Testis (tissue), 3 donors: ENCODE measurements around the gene GCC2. TPM values are rescaled to one million over a fixed set of nuclear protein-coding genes. Genes with fewer than 3 reads are reported as not detected.
"Not testable (repeated sequence)": the region's sequence is repeated elsewhere in the genome, so short reads cannot be mapped to it uniquely, and the experiment has no call there.

Experiments used
- DNase-seq: peaks from one replicate; pipeline ENCODE4 v3.0.0-alpha.2; 2019
- H3K27ac ChIP-seq, 2 donors: fragments of 200-600 bp; sonication (generic); one replicate each; pipeline ENCODE4 v1.5.1; 2019
- H3K27me3 ChIP-seq: fragments of 200-600 bp; sonication (generic); one replicate; pipeline ENCODE4 v1.5.1; 2019
- H3K36me3 ChIP-seq: fragments of 200-600 bp; sonication (generic); one replicate; pipeline ENCODE4 v1.5.1; 2017; ENCODE audit warnings: low read depth; ENCODE audit errors: missing control alignments
- H3K4me1 ChIP-seq: fragments of 200-600 bp; sonication (generic); one replicate; pipeline ENCODE4 v1.5.1; 2019
- H3K4me3 ChIP-seq, 2 donors: fragments of 200-600 bp; sonication (generic); one replicate each; pipeline ENCODE4 v1.5.1; 2017 to 2019
- H3K9me3 ChIP-seq: fragments of 200-600 bp; sonication (generic); one replicate; pipeline ENCODE4 v1.5.1; 2017
- POLR2A ChIP-seq: fragments of 450-650 bp; IDR thresholded peaks from one replicate; pipeline ENCODE4 v1.6.1; 2017; ENCODE audit warnings: antibody characterized with exemption, mild to moderate bottlenecking, moderate library complexity
- WGBS, 2 donors: methylation state at CpG; one replicate each; pipeline ENCODE4 v1.1.5; 2018; 5-methylcytosine and 5-hydroxymethylcytosine counted together
- intact Hi-C: fragments of 100-400 bp; cut with DNase I; formaldehyde crosslinking; loops from one replicate; pipeline ENCODE4 v1.15.1; 2023; ENCODE audit warnings: low total_unique reads
- polyA plus RNA-seq: library from polyadenylated mRNA; stranded (reverse); fragments of 350-450 nt; fragmentation: Illumina TruSeq; extraction: RNeasy Lipid Tissue Mini Kit (QIAGEN cat#74804); gene quantifications from one replicate; pipeline ENCODE4 v1.2.3, GENCODE V29; 2014; ENCODE audit warnings: low read depth, low replicate concordance; ENCODE audit not compliant: insufficient read depth
- total RNA-seq, 2 donors: library from RNA; depleted of rRNA; stranded (reverse); fragments of >200 nt; gene quantifications; one replicate each; pipeline ENCODE4 v1.2.3, GENCODE V29; 2016
- TF ChIP-seq, protein P1 (sequence below), 3 experiments: fragments of 450-650 bp in 2 of 3; fragments of 200-600 bp in 1 of 3; sonication (generic) in 1 of 3; IDR thresholded peaks; one replicate each; pipeline ENCODE4 v1.5.1; 2016 to 2019; ENCODE audit warnings: antibody characterized with exemption in 3 of 3, mild to moderate bottlenecking in 2 of 3, moderate library complexity in 1 of 3

Gene GCC2
- total and polyA plus RNA-seq, 3 donors from 2014 or later, result 5.8 to 59.6 (median 42.2) TPM

DNA sequence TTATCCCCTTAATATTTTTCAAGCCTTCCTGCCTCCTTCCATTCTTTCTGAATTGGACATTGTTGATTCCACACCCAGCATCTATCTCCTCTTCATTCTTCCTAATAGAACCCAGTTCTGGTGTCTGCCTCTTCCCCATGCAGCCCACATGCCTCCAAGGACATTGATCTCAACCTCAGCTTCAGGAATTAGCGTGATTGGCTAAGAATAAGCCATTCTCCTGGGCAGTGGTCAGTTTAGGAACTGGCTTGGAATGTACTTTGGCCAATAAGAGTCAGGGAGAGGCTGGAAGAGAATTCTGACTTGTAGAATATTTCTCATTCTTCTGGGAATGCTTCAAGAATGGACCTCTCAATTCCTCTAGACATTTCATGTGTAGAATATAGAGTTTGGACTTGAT is 25.9 kb upstream of the GCC2 start:
- no peaks in the 10 kb centered on the region for H3K27me3 ChIP-seq

DNA sequence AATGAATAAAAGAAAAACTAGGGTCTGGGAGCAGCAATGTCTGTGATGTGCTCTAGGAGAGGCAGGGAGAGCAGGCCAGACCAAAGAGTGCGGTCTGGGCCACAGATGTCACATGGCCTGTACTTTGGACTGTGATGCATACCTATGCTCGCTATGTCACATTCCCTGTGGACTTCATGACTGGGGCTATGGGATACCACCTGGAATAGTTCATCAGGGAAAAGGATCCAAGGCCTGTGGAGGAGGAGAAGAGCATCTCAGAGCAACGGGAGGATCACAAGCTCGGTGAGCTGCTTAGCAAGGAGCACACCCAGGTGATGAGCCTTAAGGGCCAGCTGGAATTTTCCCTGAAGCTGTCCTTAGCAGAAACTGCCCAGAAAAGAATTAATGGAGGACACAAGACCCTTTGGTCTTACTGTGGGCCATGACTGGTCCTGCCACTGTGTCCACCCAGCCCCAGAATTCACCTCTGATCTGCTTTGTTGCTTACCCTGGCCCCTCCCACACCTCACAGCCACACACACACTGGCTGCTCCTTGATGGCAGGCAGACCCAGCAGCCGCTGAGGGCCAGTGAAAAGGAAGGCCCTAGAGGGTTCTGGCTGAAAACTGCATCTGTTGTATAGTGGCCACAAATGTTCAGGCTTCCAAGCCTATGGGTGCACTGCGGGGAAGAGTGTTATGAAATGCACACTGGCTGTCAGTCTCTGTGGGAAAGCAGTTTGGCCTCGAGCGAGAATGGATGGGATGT is 25.3 kb upstream of the GCC2 start:
- Histone ChIP-seq H3K36me3 (no peaks in the 10 kb centered on the region), H3K27me3 (no peaks in the 10 kb centered on the region), H3K4me1 (no peaks in the 10 kb centered on the region), H3K4me3 (no peak overlapping the region), H3K9me3 (no peaks in the 10 kb centered on the region), H3K27ac (no peak overlapping the region)
- intact Hi-C loops, result no loop called here
- 79 to 86% methylated on average over 6 to 8 of the region's 8 CpGs for WGBS, 2 donors
- TF ChIP-seq POLR2A, result no peak
- TF ChIP-seq, protein P1, sequence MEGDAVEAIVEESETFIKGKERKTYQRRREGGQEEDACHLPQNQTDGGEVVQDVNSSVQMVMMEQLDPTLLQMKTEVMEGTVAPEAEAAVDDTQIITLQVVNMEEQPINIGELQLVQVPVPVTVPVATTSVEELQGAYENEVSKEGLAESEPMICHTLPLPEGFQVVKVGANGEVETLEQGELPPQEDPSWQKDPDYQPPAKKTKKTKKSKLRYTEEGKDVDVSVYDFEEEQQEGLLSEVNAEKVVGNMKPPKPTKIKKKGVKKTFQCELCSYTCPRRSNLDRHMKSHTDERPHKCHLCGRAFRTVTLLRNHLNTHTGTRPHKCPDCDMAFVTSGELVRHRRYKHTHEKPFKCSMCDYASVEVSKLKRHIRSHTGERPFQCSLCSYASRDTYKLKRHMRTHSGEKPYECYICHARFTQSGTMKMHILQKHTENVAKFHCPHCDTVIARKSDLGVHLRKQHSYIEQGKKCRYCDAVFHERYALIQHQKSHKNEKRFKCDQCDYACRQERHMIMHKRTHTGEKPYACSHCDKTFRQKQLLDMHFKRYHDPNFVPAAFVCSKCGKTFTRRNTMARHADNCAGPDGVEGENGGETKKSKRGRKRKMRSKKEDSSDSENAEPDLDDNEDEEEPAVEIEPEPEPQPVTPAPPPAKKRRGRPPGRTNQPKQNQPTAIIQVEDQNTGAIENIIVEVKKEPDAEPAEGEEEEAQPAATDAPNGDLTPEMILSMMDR (IDR thresholded peaks at IDR 0.05), result no peak
- no peak for DNase-seq

More for the DNA sequence above, 25.9 kb upstream of the GCC2 start:
- Histone ChIP-seq H3K27ac (no peak overlapping the region), H3K36me3 (no peaks in the 10 kb centered on the region), H3K4me1 (no peaks in the 10 kb centered on the region), H3K9me3 (no peaks in the 10 kb centered on the region), H3K4me3 (no peak overlapping the region)
- no peak for DNase-seq
- TF ChIP-seq POLR2A, result no peak
- TF ChIP-seq, protein P1 (IDR thresholded peaks at IDR 0.05), result no peak
- intact Hi-C loops, result no loop called here
- 91 to 100% methylated on average over 1 of the region's 1 CpG for WGBS, 2 donors

DNA sequence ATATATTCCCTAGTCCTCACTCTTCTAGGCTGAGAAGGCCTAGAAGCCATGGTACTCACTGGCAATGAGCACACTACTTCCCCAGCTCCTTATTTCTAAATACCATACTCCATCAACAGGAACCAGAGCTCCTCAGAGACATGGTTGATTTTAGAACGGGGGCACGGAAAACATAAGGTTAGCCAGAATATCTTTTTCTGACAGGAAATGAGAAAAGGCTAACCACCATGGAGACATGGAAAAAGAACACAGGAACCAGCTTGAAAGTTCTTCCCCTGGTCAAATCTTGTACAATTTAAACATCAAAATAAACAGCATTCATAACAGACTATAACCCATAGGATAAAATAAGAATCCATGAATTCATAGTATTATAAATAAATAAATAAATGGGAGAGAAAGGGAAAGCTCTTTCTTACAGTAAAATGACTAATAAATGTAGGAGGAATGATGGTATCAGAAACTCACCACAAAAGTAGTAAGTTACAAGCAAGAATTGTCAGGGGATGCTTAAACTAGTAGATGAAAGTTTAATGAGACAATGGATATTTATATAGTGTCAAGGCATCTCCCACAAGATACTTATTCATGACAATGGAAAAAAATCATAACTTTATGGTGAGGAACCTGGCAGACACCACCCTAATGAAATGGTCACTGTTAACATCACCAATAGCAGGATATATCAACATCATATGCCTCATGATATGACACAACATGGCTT is 20.6 kb upstream of the GCC2 start:
- Histone ChIP-seq H3K9me3 (no peaks in the 10 kb centered on the region), H3K4me1 (no peaks in the 10 kb centered on the region), H3K4me3 (no peak overlapping the region), H3K27me3 (no peaks in the 10 kb centered on the region), H3K27ac (no peak overlapping the region), H3K36me3 (no peaks in the 10 kb centered on the region)
- WGBS, 2 donors, result 75 to 86% methylated on average over 2 of the region's 2 CpGs
- intact Hi-C loops, result no loop called here
- DNase-seq, result no peak
- TF ChIP-seq, protein P1 (IDR thresholded peaks at IDR 0.05), result no peak

DNA sequence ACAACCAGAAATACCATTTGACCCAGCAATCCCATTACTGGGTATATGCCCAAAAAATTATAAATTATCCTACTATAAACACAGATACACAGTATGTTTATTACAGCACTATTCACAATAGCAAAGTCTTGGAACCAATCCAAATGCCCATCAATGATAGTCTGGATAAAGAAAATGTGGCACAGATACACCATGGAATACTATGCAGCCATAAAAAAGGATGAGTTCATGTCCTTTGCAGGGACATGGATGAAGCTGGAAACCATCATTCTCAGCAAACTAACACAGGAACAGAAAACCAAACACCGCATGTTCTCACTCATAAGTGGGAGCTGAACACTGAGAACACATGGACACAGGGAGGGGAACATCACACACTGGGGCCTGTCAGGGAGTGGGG is 13.4 kb upstream of the GCC2 start:
- H3K4me1 ChIP-seq, H3K27ac ChIP-seq, DNase-seq, H3K36me3 ChIP-seq, H3K9me3 ChIP-seq, H3K27me3 ChIP-seq, intact Hi-C loops, H3K4me3 ChIP-seq: not testable (repeated sequence)
- WGBS, 2 donors, result 85 to 90% methylated on average over 1 of the region's 1 CpG

DNA sequence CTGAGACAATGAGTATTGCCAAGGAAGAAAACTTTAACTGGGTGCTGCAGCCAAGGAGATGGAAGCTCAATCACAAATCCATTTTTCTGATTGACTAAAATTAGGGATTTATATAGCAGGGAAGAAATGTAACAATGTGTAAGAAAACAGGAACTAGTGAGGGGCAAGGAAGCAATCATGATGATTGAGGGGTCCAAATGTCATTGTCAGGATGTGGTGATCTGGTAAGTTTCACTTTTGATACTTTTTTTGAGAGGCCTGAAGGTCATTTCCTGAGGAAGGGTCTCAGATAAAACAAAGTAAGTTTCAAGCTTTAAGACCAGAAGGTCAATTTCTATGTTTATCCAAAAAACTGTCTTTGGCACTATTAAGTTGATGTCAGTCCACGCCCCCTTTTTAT is 12.0 kb upstream of the GCC2 start:
- H3K27ac ChIP-seq, result no peak overlapping the region
- no peaks in the 10 kb centered on the region for H3K27me3 ChIP-seq
- TF ChIP-seq POLR2A, result no peak
- TF ChIP-seq, protein P1 (IDR thresholded peaks at IDR 0.05), result no peak
- no peak overlapping the region for H3K4me3 ChIP-seq
- intact Hi-C loops, result no loop called here
- no peak for DNase-seq
- H3K4me1 ChIP-seq, result no peaks in the 10 kb centered on the region
- no peaks in the 10 kb centered on the region for H3K36me3 ChIP-seq
- H3K9me3 ChIP-seq, result no peaks in the 10 kb centered on the region
- 77 to 96% methylated on average over 1 of the region's 1 CpG for WGBS, 2 donors
